Measurements from ENCODE around the gene RBFOX1.

The RBFOX1 gene

DNA sequence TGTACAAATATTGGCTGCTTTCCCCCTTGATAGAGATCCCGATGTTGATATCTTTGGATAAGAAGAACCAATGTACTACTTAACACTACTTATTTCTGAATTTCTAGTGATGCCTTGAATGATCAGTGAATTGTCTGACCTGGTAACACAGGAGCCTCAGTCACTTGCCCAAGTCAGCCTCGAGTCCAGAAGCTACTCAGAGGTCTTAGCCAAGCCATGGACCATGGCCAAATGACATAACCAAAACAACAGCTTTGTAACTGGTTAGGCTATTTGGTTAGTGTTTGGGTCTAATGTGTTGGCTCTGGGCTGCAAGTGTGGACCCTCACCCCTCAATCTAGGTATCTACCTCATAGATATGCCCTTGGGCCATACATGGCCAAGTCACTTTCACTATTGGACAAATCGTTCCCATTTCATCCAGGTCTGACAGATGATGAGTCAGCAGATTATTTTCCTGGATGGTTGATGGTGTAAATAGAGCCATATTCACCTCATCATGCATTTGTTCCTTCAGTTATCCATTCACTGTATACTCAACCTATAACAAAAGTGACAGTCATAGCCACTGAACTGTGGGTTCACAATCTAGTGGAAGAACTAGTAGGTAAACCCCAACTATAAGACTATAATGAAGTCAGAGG, 3.5 kb downstream of the RBFOX1 start:
- DNase-seq = no peak

DNA sequence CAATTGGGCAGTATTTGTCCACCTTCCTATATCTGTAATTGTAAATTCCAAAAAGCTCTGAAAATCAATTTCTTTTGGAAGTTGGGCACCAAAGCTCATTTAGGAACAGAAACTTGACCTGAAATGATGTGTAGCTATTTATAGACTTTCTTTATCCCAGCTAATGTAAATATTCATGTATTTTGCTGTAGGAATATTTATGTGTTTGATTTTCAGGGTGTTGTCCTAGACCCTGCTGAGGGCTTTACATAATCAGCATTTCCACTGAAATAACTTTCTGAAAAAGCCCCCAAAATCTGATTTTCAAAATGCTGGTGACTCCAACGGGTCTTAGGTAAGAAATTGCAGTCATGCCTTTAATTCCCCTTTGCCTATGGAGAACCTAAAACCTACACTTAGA, 4.1 kb downstream of the RBFOX1 start:
- DNase-seq = no peak

GRCh38 chr16:7338826-7339225, 6.2 kb downstream of the RBFOX1 start:
- DNase-seq = no peak

GRCh38 chr16:7339700-7340099, 7.1 kb downstream of the RBFOX1 start:
- DNase-seq = no peak

DNA sequence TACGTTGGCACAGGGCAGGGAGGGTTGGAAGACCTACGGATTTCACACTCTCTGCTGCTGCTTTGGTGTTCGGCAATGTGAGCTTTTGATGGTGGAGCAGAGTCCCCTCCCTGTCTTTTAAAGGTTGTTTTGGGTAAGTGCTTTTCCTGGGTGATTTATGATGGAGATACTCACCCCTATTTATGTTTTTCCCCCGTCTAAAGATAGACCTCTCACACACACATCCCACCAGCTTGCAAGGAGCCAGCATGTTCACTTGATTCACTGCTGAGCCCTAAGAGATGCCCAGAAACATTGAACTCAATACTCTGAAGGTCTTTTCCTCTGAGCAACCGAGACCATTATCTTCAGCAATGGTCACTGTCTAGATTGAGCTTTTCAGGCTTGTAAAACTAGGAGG, 8.3 kb downstream of the RBFOX1 start:
- DNase-seq = no peak

- DNase-seq = no peak
Observed at GRCh38 chr16:7342598-7342997, 10.0 kb downstream of the RBFOX1 start.

DNA sequence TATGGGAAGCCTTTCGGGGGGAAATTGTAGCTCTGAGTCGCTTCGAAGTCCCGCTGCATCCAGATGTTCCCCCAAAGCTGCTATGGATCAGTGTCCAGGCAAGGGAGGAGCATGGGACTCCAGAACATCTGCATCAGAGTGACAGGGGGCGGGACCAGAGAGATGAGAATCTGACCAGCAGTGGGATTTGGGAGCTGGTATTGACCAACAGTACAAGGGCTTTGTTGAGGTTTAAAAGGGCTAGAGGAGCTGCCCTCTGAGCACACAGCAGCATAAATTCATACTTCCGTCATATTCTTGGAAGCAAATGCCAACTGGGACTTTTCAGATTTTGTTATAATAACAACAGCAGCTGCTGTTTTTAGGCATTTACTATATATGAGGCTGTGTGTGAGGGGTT, 10.6 kb downstream of the RBFOX1 start:
- DNase-seq = no peak

- DNase-seq = no peak
Observed at GRCh38 chr16:7344830-7345780, 12.5 kb downstream of the RBFOX1 start.

GRCh38 chr16:7350806-7351205, 18.2 kb downstream of the RBFOX1 start:
- DNase-seq = no peak

- no peak for DNase-seq
Observed at GRCh38 chr16:7351610-7352510, 19.2 kb downstream of the RBFOX1 start.

DNA sequence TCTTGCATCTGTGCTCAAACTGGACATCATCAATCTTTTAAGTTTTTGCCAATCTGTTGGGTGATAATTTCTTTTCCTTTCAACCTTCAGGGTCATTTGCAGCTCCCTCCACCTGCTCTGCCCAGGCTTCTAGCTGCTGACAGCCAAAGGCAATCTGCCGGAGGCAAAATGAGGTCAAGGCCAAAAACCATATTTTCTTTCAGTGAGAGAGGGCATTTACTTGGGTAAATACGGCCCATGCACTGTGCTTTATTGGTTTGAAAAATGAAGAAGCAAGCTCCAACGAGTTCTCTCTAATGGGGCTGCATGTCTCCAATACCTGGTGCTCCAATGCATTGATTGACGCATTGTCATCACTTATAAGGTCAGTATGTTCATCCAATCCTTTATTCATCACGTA, 23.1 kb downstream of the RBFOX1 start:
- no peak for DNase-seq

DNA sequence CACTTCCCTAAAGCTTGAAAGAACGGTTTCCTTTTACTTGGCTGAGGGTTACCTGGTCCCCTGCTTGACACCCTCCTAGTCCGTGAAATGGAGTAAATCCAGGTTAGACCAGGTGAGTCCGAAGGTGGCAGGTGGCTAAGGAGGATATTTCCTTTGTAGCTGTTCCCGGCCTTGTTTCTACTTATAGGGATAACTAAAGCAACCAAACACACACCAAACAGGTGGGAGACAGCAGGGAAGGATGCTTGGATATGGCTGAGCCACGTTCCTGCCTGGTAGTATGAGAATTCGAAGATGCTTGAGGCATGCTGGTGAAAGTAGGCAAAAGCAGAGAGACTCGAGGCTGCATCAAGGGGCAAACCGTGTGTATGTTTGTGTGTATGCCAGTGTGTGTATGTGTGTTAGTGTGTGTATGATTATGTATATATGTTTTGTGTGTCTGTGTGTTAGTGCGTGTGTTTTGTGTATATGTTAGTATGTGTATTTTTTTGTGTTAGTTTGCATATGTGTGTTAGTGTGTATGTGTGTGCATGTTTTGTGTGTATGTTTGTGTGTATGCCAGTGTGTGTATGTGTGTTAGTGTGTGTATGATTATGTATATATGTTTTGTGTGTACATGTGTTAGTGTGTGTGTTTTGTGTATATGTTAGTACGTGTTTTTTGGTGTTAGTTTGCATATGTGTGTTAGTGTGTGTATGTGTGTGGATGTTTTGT, 28.9 kb downstream of the RBFOX1 start:
- no peak for DNase-seq

DNA sequence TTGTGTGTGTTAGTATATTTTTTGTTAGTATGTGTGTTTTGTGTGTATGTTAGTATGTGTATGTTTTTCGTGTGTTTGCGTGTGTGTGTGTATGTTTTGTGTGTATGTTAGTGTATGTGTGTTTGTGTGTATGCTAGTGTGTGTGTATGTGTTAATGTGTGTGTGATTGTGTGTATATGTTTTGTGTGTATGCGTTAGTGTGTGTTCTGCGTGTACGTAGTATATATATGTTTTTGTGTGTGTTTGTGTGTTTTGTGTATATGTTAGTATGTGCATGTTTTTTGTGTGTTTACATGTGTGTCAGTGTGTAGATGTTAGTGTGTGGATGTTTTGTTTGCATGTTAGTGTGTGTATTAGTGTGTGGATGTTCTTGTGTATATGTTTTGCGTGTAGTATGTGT, 29.6 kb downstream of the RBFOX1 start:
- no peak for DNase-seq

DNA sequence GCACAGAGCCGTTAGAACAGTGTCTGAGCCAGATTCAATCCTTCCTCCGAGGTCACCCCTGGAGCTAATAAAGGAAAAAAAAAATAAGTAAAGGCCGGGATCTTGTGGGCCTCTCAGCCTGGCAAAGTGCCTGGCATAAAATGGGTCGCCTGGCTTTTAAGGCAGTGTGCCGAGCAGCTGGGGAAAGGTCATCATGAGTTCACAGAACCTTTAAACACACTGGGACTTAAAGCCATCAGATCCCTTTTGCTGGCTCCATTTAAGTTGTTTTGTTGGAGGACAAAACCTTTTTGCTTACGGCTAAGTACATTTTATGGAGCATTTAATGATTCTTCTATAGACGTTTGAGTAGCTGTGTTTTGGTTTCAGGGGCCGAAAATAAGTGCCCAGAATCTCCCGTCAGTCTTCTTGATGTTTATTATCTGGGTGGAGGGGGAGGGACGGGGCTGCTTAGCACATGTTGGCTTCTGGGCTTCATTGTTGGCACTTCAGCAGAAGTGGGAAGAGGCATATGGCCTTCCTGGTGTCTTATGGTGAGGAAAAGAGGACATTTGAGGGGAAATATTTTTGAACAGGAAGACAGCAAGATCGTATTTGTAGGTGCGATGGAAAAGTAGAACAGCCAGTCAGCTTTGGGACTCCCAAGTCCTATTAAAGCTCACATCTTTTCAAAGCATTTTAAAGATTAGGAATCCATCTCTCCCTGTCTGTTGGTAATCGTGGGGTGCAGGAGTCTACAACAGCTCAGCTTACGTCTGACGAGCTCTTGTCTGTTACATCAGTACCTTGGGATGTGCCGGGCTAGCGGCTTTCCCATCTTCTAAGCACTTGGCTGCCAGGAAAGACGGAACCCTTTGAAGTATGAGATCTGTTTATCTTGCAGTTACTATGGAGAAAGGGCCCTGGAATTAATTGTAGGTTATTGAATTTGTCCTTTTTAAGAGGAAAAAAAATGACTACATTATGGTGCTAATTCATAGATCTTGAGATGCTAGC, 31.1 kb downstream of the RBFOX1 start:
- DNase-seq = no peak

- no peak for DNase-seq
Observed at GRCh38 chr16:7366041-7366440, 33.4 kb downstream of the RBFOX1 start.

- DNase-seq = no peak
Observed at GRCh38 chr16:7366993-7367880, 34.6 kb downstream of the RBFOX1 start.

GRCh38 chr16:7369204-7369603, 36.6 kb downstream of the RBFOX1 start:
- DNase-seq = no peak

- DNase-seq = no peak
Observed at GRCh38 chr16:7372095-7372494, 39.5 kb downstream of the RBFOX1 start.

DNA sequence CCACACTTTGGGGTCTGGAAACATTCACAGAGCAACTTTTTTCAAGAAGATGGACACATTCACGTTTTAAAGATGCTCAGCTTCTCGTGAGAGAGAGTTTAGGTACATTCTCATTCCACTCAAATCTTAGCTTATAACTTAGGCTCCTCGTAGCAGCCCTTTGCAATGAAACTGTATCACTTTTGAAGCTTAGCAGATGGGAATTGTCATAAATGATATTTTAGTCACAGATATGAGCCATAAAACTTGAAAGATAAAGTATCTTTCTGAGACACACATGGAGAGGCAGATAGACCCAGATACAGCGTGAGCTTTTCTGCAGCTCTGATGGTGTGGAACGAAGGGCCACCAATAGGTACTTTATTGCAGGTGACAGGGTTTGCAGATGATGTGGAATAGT, 41.1 kb downstream of the RBFOX1 start:
- DNase-seq = no peak

DNA sequence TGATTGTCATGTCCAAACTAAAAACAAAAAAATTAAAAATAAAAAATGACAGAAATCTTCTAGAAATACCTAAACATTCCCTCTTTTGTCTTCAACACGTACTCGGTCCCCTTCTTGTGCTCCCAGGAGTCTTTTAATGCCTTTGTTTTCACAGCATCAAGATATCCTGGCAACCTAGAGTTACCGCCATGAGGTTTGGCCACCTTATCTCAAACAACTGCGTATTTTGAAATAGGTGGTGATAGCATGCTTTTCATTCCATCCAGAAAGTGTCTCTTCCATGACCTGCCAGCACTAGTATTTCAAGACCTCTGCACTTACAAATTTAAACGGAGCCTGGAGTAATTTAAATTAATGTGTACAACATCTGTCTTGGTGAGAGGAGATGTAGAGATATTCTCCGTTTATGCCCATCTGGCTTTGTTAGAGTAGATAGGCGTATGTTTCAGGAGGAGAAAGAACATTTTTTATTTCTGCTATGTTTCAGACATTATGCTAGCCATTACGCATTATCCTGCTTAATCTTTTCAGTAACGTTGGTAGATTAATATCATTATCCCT, 42.0 kb downstream of the RBFOX1 start:
- no peak for DNase-seq

Data from central memory CD4-positive, alpha-beta T cell (primary cell).